HG02763 (cell line): Measurements from ENCODE around the gene ETNPPL.

Experiments used
- ATAC-seq: cut with Tn5 transposase; IDR thresholded peaks from one replicate; pipeline ENCODE4 v1.9.1; 2021; ENCODE audit warnings: mild to moderate bottlenecking, moderate library complexity; ENCODE audit not compliant: unreplicated experiment

Gene ETNPPL

DNA sequence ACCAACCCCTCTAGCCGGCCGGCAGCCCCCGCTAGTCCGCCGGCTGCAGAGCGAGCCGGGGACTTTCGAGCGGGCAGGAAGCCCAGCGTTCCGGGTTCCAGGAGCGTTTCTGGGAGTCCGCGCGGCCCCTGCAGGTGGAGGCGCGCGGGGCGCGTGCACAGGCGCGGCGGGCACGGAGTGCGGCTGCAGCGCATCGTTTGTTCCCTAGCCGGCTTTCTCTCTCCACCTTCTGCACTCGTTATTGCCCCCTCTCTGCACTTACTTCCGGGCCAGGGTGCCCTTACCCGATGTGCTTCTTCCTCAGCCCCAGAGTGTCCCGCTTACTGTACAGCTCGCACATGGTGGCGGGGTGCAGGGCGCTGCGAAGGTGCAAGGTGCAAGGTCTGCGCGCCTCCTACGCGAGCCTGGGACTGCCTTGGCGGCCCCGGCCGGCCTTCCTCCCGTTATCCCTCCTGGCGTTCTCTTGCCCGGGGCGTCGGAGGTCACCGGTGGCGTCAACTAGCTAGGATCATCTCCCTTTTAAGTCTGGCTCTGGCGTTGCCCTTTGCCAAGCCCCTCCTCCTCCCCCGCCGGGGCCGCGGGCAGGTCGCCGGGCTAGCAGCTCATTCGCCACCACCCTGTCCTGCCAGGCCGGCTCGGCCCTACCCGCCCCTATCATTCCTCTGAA is at the start of gene ETNPPL:
ETNPPL (minus strand) TSS at position 495 of the 667 bp plus-strand sequence; CDS start at position 340, 155 bp downstream.
- ATAC-seq = no peak

DNA sequence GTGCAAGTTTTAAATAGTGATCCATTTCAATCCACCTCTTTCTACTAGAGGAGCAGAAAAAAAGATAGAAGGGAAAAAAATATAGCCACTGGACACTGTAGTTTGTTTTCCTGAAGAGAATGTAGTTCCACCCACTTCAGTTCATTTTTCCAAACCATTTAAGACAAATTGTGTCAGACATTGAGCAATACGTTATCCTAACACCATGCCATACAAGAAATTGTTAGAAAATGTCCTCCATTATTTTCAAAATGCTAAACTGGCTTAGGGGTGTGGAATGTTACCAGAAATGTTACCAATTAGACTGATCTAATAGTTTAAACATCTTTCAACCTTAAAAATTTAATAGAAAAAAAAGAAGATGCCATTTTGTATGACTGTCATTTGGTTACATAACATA is 48.6 kb upstream of the ETNPPL start:
- no peak for ATAC-seq

DNA sequence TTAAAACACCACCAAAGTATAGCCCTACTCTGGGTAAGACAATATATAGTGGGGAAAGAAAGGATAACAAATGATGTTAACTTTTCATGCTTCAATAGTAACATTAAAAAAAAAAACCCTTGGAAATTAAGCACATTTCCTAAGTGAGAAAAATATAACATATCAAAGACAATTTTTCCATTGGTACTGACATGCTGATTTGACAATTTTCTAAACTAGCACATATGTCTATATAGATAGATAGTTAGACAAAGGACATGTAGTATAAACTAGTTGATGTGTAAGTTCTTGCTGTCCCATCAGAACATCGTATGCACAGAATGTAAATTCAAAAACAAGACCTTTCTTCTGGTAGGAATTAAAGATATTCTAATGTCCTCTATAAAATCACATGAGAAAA is 47.2 kb upstream of the ETNPPL start:
- ATAC-seq = no peak

DNA sequence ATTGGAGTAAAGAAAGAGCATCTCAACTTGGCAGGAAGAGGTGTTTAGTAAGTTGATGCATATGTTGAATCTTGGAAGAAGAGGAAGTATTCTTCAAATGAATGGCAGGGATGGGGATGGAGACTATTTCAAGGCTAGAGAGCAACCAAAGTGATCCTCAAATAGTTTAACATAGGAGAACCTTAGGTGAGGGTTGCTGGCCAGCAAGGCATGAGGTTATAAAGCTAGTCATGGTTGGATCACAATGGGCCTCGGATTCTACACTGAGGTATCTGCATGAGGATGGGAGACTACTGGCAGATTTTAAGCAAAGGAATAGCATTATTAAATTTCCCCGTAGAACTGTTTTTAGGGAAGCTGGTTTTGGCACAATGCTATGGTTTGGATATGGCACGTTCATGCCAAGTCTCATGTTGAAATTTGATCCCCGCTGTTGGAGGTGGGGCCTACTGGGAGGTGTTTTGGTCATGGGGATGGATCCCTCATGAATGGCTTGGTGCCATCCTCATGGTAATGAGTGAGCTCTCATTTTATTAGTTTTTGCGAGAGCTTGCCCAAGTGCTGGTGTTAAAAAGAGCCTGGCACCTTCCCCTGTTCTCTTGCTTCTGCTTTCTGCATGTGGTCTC is 41.9 kb upstream of the ETNPPL start:
- no peak for ATAC-seq

DNA sequence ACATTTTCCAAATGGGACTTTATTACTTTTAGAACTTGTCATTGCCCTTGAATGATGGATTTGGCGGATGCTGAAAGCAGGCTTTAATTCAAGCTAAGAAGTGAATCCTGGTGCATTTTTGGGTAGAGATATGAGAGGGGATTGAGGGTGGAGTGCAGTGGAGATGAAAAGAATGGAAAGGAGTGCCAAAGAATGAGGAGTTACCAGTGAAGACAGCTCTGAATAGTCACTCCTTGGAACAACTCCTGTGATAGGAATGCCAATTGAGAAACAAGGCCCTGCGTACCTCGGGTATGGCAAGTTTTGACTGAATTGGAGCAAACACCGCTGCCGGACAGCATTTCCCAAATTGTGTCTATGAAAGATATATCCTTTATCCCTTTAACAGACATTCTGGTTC is 36.5 kb upstream of the ETNPPL start:
- no peak for ATAC-seq

DNA sequence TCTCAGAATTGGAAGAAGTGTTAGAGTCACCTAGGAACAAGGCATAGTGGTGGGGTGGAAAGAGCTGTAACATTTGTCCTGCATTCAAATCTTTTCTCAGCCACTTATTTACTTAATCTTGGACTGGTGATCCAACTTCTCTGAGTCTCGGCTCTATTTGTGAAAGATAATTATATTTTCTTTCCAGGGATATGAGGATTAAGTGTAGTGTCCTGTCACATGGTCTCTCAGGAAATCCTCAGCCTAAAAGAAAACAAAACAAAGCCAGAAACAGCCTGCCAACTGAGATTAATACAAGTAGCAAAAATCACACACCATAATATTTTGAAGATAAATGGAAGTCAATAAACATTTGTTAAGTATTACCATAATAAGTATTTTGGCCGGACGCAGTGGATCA is 33.3 kb upstream of the ETNPPL start:
- ATAC-seq = no peak

DNA sequence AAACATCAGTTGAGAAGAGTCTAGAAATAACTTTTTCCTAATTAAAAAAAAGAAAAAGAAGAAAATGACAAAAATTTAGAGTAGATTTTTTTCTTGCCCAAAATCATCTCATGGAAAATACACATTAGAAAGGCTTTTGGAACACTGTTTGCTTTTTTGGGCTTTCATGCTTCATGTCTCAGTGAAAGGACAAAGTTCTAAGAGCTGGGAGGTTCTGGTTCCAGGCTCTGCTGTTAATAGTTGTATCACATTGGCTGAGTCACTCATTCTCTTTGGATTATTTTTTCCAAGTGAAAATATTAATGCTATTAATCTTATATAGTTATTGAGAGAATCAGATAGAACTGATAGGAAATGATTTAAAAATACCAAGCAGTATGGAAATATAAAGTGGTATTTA is 32.9 kb upstream of the ETNPPL start:
- ATAC-seq = no peak

DNA sequence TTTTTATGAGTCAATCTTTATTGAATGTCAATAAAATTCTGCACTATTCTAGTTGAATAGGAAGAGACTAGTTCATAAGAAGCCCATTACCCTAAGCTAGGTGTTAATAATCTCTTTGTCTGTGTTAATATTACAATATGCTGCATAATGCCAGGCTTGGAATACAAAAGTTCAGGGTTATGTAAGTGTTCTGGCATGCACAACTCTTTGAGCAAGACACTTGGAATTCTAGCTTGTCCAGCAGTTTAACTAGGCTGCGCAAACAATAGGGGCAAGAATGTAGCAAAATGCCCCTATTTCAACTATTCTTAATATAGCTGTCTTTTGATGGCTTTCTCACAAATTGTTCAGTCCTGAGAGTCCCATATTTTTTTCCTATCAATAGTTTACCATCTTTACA is 31.3 kb upstream of the ETNPPL start:
- ATAC-seq = no peak

DNA sequence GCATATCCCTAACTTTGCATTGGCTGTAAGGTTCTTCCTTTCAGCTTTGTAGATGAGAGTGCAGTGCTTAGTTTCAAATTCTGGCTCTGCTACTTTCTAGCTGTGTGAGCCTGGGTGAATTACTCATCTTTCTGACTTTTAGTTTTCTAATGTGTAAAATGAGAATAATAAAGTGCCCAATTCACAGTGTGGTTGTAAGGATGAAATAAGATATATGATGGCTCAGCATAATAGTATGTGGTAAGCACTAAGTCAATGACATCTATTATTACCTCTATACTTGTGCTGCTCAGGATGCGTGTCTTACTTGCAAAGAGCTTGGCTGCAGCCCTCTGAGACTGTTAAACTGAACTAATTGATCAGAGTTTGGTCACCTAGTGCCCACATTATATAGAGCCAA is 30.6 kb upstream of the ETNPPL start:
- no peak for ATAC-seq

DNA sequence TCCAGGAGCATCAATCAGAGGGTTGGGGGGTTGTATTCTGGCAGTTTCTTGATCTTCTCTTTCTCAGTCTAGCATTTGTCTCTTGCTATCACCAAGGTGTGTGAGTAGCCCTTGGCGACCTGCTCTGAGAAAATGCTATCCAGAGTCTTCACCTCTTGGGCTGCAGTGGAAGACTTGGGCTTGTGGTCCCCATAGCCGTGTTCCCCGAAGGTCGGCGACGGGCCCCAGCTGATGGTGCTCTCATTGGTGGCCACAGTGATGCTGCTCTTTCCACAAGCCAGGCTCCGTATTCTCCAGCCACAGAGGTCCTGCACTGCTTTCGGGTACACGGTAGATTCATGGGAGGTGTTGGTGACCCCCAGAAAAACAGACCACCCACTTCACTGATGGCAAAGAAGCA is 25.9 kb upstream of the ETNPPL start:
- ATAC-seq = no peak

DNA sequence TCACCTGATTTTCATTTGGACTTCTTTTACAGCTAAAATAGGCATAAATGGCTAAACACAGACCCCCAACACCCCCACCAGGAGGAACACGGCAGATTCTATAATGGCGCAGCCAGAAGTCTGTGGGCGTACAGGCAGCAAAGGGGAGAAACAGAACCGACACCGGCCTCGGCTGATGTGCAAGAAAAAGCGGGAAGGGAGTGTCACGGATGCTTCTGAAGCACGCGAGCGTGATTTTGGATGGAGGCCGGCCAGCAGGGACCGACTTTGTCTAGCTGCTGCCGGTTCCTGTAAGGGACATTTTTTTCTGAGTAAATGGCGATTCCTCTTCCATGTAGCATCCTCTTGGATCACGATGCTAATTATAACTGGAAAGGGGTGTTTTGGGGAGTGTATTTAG is 24.9 kb upstream of the ETNPPL start:
- ATAC-seq = no peak

DNA sequence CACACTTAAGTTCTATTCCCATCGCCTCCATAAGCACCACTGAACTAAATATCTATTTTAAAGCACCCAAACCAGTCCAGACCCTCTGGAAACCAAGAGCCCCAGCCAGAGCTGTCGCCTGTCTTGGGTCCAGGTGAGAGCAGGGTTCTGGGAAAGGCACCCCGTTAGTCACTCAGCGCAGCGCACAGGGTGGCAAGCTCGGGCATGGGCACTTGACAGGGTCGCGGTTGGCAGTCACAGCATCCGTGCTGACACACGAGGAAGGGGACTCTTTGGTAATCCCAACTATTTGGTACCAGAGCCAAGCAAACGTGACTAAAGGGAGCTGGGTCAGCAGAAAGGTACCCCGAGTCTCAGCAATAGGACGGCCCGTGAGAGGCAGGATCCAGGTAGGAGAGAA is 24.3 kb upstream of the ETNPPL start:
- no peak for ATAC-seq

DNA sequence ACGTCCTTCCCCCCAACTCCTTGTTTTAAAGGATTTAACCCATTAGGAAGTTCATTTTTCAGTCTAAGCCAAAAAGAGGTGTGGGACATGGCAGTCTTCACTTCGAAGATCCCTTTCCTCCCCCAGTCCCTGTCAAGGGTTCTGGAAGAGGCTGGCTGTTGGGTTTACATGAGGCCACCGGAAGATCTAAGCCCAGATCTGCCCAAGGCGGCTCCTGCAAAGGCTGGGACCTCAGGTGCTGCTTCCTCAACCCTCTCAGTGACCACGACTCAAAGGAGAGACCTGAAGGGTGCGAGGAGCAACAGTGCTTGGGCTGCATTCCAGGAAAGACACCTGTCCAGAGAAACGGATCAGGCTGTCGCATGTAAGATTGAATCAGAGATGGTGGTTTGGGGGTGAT is 23.5 kb upstream of the ETNPPL start:
- ATAC-seq = no peak

DNA sequence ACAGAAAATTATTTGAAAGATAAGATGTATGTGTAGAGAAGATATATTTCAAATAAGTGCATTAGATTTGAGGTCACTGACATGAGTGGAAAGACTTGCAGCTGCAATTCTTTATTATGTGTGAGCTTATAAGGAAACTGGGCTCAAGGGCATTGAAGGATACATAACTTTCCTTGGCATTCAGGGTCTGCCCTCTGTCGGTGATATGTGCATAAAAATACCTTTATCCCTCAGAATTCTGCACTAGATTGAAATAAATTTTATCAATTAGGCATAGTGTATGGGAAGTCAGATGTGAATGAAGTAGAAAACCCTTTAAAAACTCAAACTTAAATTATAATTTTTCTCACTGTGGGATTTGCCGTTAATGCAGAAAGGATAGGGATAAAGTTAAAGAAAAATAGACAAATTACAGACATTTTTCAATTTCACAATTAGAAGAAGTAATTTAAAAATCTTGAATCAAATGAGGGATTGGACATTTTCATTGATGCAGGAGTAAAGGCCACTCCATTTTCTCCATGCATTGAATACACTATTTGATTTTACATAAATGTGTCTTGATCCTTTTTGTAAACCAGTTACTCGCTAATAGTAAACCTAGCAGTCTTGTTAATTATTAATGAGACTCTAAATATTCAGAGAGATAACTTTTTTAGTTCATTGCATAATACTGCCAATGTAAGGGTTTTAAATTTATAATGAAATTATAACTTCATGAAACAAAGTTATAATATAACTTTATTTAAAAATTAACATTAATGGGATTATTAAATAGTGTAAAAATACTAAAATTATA is 21.0 kb upstream of the ETNPPL start:
- ATAC-seq = no peak

DNA sequence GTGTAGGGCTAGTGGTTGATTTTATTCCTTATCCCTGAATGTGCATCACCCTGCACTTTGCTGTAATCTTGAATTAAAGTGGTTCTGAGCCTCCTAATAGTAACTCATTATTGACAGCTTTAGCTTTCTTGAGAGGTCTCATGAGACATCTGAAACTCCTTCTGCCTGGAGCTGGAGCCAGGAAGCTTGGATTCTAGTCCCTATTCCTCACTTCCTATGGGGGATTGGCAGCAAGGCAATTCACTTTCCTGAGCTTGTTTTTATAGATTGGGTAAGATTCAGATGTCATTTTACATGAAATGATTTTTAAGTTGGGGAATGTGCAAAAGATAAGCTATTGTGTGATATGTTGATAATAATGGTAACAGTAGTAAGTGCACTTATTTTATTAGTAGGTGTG is 17.1 kb upstream of the ETNPPL start:
- ATAC-seq = no peak

DNA sequence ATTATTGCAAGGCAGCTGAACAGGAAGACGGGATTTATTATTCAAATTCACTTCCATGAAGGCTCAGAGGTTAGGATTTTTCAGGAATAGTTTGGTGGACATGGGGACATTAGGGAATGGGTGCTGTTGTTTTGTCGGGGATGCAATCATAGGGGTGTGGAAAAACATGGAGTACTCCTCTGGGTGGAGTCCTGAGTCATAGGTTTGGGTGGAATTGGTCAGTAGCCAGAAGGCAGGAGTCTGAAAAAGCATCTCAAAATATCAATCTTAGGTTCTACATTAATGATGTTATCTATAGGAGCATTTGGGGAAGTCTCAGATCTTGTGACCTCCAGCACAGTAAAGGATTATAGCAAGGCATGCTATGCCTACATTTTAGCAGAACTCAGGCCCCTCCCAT is 14.5 kb upstream of the ETNPPL start:
- no peak for ATAC-seq

DNA sequence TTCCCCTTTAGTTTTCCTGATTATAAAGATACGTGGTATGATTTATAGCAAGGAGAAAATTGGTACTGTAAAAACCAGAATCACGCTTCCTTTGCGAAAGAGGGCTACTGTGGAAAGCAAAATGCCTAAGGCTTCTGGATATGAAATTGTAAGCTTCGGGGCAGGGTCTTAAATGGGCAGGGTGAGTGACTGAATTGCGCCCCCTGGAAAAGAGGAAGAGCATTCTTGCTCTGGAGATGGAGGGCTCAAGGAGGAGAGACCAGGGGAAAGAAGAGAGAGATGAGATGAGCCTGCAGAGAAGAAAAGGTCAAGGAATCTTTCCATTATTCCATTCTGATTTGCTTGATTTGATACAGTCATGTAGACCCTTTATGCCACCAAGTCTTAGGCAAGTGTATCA is 13.1 kb upstream of the ETNPPL start:
- no peak for ATAC-seq

DNA sequence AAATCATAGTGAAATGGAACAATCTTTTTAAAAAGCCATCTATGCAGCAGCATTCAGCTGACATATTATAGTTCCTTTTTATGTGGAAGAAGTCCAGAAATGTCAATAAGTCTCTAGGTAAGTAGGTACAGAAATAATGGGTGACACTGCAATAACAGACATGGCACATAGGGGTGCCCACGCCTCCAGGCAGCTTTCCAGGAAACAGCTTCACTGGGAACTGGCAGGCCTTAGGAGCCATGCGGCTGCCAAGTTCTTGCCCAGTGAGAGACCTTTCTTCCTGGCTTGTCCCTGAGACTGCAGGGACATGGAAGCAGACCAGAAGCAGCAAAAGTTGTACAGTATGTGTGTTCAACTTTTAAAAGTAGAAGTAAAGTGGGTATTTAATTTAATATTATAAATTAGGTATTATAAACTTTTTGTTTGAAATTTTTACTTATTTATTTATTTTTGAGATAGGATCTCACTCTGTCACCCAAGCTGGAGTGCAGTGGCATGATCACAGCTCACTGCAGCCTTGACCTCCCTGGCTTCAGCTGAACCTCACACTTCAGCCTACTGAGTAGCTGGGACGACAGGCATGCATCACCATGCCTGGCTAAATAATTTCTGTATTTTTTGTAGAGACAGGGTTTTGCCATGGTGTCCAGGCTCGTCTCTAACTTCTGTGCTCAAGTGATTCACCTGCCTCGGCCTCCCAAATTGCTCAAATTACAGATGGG is 12.1 kb upstream of the ETNPPL start:
- ATAC-seq = no peak

DNA sequence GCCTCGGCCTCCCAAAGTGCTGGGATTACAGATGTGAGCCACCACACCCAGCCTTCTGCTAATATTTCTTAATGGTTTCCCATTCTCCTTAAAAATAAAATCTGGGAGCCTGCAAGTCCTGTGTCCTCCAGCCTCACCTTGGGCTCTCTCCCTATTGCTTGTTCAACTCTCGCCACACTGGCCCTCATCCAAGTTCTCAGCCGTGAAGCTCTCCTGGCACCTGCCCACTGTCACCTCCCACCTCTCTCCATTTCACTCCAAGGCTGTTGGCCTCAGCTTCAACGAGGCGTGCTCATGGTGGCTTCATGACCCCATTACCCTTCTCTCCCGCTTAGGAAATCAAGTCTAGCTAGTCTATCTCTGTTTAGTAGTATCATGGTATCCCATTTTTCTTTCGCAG is 9.5 kb upstream of the ETNPPL start:
- no peak for ATAC-seq

DNA sequence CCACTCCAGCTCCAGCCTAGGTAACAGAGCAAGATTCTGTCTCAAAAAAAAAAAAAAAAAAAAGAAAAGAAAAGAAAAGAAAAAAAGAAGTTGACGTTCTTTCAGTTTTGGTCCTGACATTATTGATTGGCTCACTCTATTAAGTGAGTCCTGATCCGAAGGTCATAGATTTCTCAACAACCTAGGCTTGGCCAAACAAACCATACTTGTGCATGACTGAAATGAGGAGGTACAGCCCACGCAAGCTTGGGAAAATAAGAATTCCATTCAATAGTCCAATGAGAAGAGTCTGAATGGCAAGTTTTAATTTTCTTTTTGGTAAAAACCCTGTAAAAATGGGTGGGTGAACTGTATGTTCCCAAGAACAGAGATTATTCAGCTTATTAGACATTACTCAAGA is 3.2 kb upstream of the ETNPPL start:
- no peak for ATAC-seq

DNA sequence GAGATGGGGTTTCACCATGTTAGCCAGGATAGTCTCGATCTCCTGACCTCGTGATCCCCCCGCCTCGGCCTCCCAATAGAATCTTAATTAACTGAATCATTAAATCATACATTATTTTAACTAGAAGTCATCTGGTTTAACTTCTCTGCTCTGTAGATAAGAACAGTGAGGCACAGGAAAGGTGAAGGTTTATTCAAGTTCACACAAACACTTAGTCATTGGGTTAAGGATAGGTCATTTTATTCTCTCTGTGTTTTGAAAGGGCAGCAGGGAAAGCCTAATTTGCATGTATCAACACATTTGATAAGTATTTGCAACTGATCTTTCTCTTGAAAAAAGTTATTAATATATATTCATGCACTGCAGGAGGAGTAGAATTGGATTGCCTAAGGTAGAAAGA is 1.1 kb upstream of the ETNPPL start:
- no peak for ATAC-seq

DNA sequence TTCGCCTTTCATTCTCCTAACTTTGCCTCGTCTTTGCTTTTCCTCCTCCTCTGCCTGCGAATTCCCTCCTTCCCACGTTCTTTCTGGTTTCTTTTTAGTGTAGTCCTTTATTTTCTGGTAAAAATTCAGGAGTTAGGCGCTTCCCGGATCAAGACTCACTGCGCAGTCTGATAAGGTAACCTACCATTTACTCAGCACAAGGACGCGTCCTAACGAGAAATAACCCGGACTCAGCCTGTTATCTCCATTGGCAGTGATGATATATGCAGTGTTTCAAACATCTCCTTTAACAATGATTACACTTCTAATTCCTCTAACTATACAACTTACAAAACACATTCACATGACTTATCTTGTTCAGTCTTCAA is 357 bp upstream of the ETNPPL start:
- no peak for ATAC-seq
